GM12878 (cell line): Measurements from ENCODE around the gene ZNF133. TPM values are rescaled to one million over a fixed set of nuclear protein-coding genes. Genes with fewer than 3 reads are reported as not detected.

Experiments used
- ATAC-seq: fragments of 200-7000 bp; cut with Tn5 transposase; 3 replicates; pipeline ENCODE4 v1.9.1; 2020; ENCODE audit warnings: mild to moderate bottlenecking, moderate library complexity
- BruUV-seq: library from RNA; stranded (reverse); fragments of 400-500 nt; replicated peaks from 2 replicates; lab custom pipeline; 2021; lab: Mats Ljungman, UMichigan
- CTCF ChIA-PET: fragments of 300-600 bp; sonication (Branson Sonifier 250); formaldehyde crosslinking; extraction: SDS; loops from one replicate; lab custom pipeline; 2021; ENCODE audit warnings: inconsistent platforms; lab: Yijun Ruan, JAX
- POLR2A ChIA-PET: fragments of 350-600 bp; formaldehyde crosslinking; extraction: SDS; loops from one replicate; lab custom pipeline; 2021; ENCODE audit warnings: inconsistent platforms; lab: Charles Lee
- RAD21 ChIA-PET: fragments of 300-600 bp; sonication (Branson Sonifier 250); formaldehyde crosslinking; loops from one replicate; lab custom pipeline; 2023; ENCODE audit warnings: antibody characterized with exemption; ENCODE audit not compliant: unreplicated experiment; lab: Charles Lee
- SMC1A ChIA-PET: fragments of 300-600 bp; sonication (Branson Sonifier 250); formaldehyde crosslinking; loops from one replicate; lab custom pipeline; 2023; ENCODE audit not compliant: unreplicated experiment, uncharacterized antibody; lab: Charles Lee
- DNase-seq: peaks from one replicate; pipeline ENCODE4 v3.0.0-alpha.2; 2011; ENCODE audit warnings: low read depth, low spot score
- FAIRE-seq: peaks from 3 replicates; lab custom pipeline; 2011; peaks lifted over from hg19 to GRCh38; lab: Jason Lieb, UNC
- H2AFZ ChIP-seq: 2 replicates; pipeline ENCODE4 v1.6.0; 2011; ENCODE audit warnings: low read depth, low read length, control low read depth; ENCODE audit not compliant: control insufficient read depth
- H3K27ac ChIP-seq: 2 replicates; pipeline ENCODE4 v1.5.1; 2011; ENCODE audit warnings: control low read depth; ENCODE audit not compliant: control insufficient read depth, insufficient read depth
- H3K27me3 ChIP-seq, 2 experiments: replicated peaks in 1 of 2; 2 replicates each; pipeline versions ENCODE4 v1.6.0 to v1.6.1; 2011; ENCODE audit warnings: low read length in 1 of 2; ENCODE audit not compliant: control insufficient read depth in 2 of 2, insufficient read depth in 2 of 2
- H3K36me3 ChIP-seq, 2 experiments: 2 replicates each; pipeline ENCODE4 v1.5.1; 2011; ENCODE audit warnings: low read length in 1 of 2; ENCODE audit not compliant: control insufficient read depth in 2 of 2, insufficient read depth in 2 of 2
- H3K4me1 ChIP-seq: 2 replicates; pipeline ENCODE4 v1.6.1; 2011; ENCODE audit warnings: mild to moderate bottlenecking, low read length, moderate library complexity, mixed read lengths; ENCODE audit not compliant: control insufficient read depth, insufficient read depth
- H3K4me2 ChIP-seq: 2 replicates; pipeline ENCODE4 v1.6.0; 2011; ENCODE audit warnings: control low read depth; ENCODE audit not compliant: control insufficient read depth, insufficient read depth
- H3K4me3 ChIP-seq: fragments of 200-600 bp; sonication (generic); 2 replicates; pipeline ENCODE4 v1.5.1; 2016
- H3K79me2 ChIP-seq: 2 replicates; pipeline ENCODE4 v1.6.0; 2011; ENCODE audit warnings: low read length; ENCODE audit not compliant: control insufficient read depth, insufficient read depth
- H3K9ac ChIP-seq: 2 replicates; pipeline ENCODE4 v1.8.0; 2011; ENCODE audit warnings: low read length, control low read depth, mixed read lengths; ENCODE audit not compliant: control insufficient read depth, insufficient read depth
- H3K9me3 ChIP-seq: replicated peaks from 3 replicates; pipeline ENCODE4 v1.5.1; 2011; ENCODE audit warnings: mild to moderate bottlenecking, low read length; ENCODE audit not compliant: control insufficient read depth, insufficient read depth
- H4K20me1 ChIP-seq: 2 replicates; pipeline ENCODE4 v1.6.0; 2011; ENCODE audit not compliant: control insufficient read depth, insufficient read depth
- EP300 ChIP-seq, 2 experiments: fragments of 150-350 bp in 1 of 2; IDR thresholded peaks; 2 replicates each; pipeline ENCODE4 v1.6.1; 2011 to 2012; ENCODE audit warnings: low read depth in 2 of 2, low read length in 2 of 2, borderline replicate concordance in 1 of 2, improper control_type of control experiment in 1 of 2, inconsistent platforms in 1 of 2; ENCODE audit not compliant: control insufficient read depth in 1 of 2
- HCFC1 ChIP-seq: fragments of 150-350 bp; IDR thresholded peaks from 2 replicates; pipeline ENCODE4 v1.6.1; 2014; ENCODE audit warnings: low read length
- RELA ChIP-seq: fragments of 450-650 bp; IDR thresholded peaks from 2 replicates; pipeline ENCODE4 v1.8.0; 2014; ENCODE audit warnings: borderline replicate concordance; ENCODE audit not compliant: partially characterized antibody
- SUPT20H ChIP-seq: IDR thresholded peaks from 2 replicates; pipeline ENCODE4 v1.6.1; 2011; ENCODE audit warnings: low read depth, mild to moderate bottlenecking, low read length, moderate library complexity, borderline replicate concordance; ENCODE audit not compliant: control insufficient read depth
- ZZZ3 ChIP-seq: IDR thresholded peaks from 2 replicates; pipeline ENCODE4 v1.6.1; 2011; ENCODE audit warnings: low read depth; ENCODE audit not compliant: control insufficient read depth, insufficient read length
- WGBS: methylation state at CpG from one replicate; pipeline ENCODE4 v1.1.6; 2016; ENCODE audit warnings: low lambda C conversion rate; ENCODE audit not compliant: insufficient replicate concordance, insufficient coverage; ENCODE audit errors: missing lambda C conversion rate; 5-methylcytosine and 5-hydroxymethylcytosine counted together
- in situ Hi-C: fragments of 300-500 bp; cut with MboI; formaldehyde crosslinking; loops from 9 replicates; pipeline ENCODE4 v1.14.3; 2018; ENCODE audit warnings: mixed read lengths
- intact Hi-C: fragments of 100-400 bp; cut with micrococcal nuclease; formaldehyde crosslinking; loops from one replicate; pipeline ENCODE4 v1.14.2; 2022; ENCODE audit not compliant: unreplicated experiment
- polyA plus RNA-seq, 11 experiments: library from polyadenylated mRNA; depleted of rRNA in 4 of 11; unstranded in 6 of 11; stranded (reverse) in 5 of 11; fragments of >200 nt; fragmentation: Nextera tagmentation in 4 of 11; fragmentation: Illumina TruSeq in 1 of 11; extraction: Ambion mirVana in 4 of 11; extraction: Trizol in 1 of 11; gene quantifications; 1 replicate in 1 of 11; 2 replicates in 10 of 11; pipeline versions ENCODE4 v1.2.1 to v1.2.3, GENCODE V29; 2011 to 2016; ENCODE audit warnings: inconsistent platforms in 2 of 11, missing spikeins in 2 of 11, low read depth in 1 of 11
- total RNA-seq, 4 experiments: library from RNA; depleted of rRNA in 3 of 4; stranded (reverse); fragments of >200 nt in 3 of 4; fragmentation: Illumina TruSeq in 1 of 4; extraction: Trizol in 1 of 4; gene quantifications; 2 replicates each; pipeline versions ENCODE4 v1.2.1 to v1.2.3, GENCODE V29; 2013 to 2021
- TF ChIP-seq, protein P1 (sequence below): IDR thresholded peaks from 2 replicates; pipeline ENCODE4 v1.6.1; 2012; ENCODE audit warnings: low read depth, low read length, improper control_type of control experiment
- TF ChIP-seq, protein P2 (sequence below): fragments of 450-650 bp; formaldehyde crosslinking; IDR thresholded peaks from 2 replicates; pipeline ENCODE4 v1.4.0; 2022; ENCODE audit warnings: mild to moderate bottlenecking, moderate library complexity
- TF ChIP-seq, protein P3 (sequence below): fragments of 450-650 bp; IDR thresholded peaks from 2 replicates; pipeline ENCODE4 v1.6.1; 2014; ENCODE audit warnings: mild to moderate bottlenecking

ZNF133 gene
- total and polyA plus RNA-seq, 10 of the 15 experiments (the other 5 are each of a cell fraction or from before 2014, with no cell fraction given), result 2.0 to 9.3 (median 7.3) TPM

DNA sequence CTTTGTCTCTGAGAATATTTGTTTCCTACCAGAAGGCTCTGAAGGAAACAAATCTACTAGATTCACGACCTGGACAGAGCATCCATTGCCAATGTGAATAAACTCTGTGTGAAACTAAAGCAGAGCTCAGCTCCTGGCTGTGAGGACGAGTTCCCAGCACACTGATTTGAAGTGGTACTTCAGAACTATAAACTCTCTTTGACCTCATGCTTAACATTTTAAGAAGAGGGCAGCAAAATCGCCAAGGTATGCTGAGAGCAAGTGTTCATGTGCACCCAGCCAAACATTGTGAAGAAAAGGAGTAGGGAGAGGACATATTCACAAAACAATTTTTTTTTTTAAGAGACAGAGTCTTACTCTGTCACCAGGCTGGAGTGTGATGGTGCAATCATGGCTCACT, 33.7 kb upstream of the ZNF133 start:
- no peak for FAIRE-seq
- Histone ChIP-seq H3K4me2 (no peak overlapping the region), H3K4me3 (no peak overlapping the region), H2AFZ (no peak overlapping the region), H3K36me3 (no peaks in the 10 kb centered on the region), H3K27me3 (no peaks in the 10 kb centered on the region; a peak in 1 of 4 replicates), H3K4me1 (no peaks in the 10 kb centered on the region), H3K9ac (no peak overlapping the region), H3K27ac (no peak overlapping the region), H4K20me1 (no peaks in the 10 kb centered on the region), H3K9me3 (no peaks in the 10 kb centered on the region), H3K79me2 (no peaks in the 10 kb centered on the region)
- intact Hi-C loops (no loop called here), in situ Hi-C loops (no loop called here)
- no peak for ATAC-seq
- 11% methylated on average over 3 of the region's 3 CpGs for WGBS
- ChIA-PET SMC1A (no interaction called here), POLR2A (no interaction called here), RAD21 (no interaction called here), CTCF (no interaction called here)
- BruUV-seq, result no TSS peak
- no peak for DNase-seq
- TF ChIP-seq, protein P1, sequence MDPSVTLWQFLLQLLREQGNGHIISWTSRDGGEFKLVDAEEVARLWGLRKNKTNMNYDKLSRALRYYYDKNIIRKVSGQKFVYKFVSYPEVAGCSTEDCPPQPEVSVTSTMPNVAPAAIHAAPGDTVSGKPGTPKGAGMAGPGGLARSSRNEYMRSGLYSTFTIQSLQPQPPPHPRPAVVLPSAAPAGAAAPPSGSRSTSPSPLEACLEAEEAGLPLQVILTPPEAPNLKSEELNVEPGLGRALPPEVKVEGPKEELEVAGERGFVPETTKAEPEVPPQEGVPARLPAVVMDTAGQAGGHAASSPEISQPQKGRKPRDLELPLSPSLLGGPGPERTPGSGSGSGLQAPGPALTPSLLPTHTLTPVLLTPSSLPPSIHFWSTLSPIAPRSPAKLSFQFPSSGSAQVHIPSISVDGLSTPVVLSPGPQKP, result no peak
- no peak for TF ChIP-seq RELA
- TF ChIP-seq ZZZ3, result no peak
- TF ChIP-seq SUPT20H, result no peak
- no peak for TF ChIP-seq HCFC1
- TF ChIP-seq EP300 (IDR thresholded peaks at IDR 0.05; ENCODE audit: borderline replicate concordance in 1 of 2, control insufficient read depth in 1 of 2, low read depth in 2 of 2, low read length in 2 of 2), result no peak
- TF ChIP-seq, protein P2, sequence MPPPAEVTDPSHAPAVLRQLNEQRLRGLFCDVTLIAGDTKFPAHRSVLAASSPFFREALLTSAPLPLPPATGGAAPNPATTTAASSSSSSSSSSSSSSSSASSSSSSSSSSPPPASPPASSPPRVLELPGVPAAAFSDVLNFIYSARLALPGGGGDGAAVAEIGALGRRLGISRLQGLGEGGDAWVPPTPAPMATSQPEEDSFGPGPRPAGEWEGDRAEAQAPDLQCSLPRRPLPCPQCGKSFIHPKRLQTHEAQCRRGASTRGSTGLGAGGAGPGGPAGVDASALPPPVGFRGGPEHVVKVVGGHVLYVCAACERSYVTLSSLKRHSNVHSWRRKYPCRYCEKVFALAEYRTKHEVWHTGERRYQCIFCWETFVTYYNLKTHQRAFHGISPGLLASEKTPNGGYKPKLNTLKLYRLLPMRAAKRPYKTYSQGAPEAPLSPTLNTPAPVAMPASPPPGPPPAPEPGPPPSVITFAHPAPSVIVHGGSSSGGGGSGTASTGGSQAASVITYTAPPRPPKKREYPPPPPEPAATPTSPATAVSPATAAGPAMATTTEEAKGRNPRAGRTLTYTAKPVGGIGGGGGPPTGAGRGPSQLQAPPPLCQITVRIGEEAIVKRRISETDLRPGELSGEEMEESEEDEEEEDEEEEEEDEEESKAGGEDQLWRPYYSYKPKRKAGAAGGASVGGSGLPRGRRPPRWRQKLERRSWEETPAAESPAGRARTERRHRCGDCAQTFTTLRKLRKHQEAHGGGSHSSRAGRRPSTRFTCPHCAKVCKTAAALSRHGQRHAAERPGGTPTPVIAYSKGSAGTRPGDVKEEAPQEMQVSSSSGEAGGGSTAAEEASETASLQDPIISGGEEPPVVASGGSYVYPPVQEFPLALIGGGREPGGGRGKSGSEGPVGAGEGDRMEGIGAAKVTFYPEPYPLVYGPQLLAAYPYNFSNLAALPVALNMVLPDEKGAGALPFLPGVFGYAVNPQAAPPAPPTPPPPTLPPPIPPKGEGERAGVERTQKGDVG (CRISPR knock-in tag), result no peak
- TF ChIP-seq, protein P3, sequence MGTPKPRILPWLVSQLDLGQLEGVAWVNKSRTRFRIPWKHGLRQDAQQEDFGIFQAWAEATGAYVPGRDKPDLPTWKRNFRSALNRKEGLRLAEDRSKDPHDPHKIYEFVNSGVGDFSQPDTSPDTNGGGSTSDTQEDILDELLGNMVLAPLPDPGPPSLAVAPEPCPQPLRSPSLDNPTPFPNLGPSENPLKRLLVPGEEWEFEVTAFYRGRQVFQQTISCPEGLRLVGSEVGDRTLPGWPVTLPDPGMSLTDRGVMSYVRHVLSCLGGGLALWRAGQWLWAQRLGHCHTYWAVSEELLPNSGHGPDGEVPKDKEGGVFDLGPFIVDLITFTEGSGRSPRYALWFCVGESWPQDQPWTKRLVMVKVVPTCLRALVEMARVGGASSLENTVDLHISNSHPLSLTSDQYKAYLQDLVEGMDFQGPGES, result no peak
